Smooth muscle cell (in vitro differentiated cells): ENCODE results near the gene FMO2. TPM values are rescaled to one million over a fixed set of nuclear protein-coding genes. Genes with fewer than 3 reads are reported as not detected.

Experiments
- DNase-seq: peaks from one replicate; lab custom pipeline; 2025; ENCODE audit not compliant: unreplicated experiment; lab: John Stamatoyannopoulos, UW
- H2AFZ ChIP-seq: fragments of 200-600 bp; sonication (generic); 2 replicates; pipeline ENCODE4 v1.6.0; 2016; ENCODE audit warnings: antibody characterized with exemption, low read depth, mild to moderate bottlenecking
- H3F3A ChIP-seq: fragments of 200-600 bp; sonication (generic); 2 replicates; pipeline ENCODE4 v1.6.0; 2017; ENCODE audit warnings: antibody characterized with exemption, low read depth
- H3K27ac ChIP-seq: fragments of 200-600 bp; sonication (generic); 2 replicates; pipeline ENCODE4 v1.5.1; 2016; ENCODE audit warnings: low read depth, mild to moderate bottlenecking
- H3K27me3 ChIP-seq: fragments of 200-600 bp; sonication (generic); 2 replicates; pipeline ENCODE4 v1.6.1; 2016; ENCODE audit warnings: low read depth, mild to moderate bottlenecking
- H3K36me3 ChIP-seq: fragments of 200-600 bp; sonication (generic); 2 replicates; pipeline ENCODE4 v1.5.1; 2016; ENCODE audit warnings: low read depth
- H3K4me1 ChIP-seq: fragments of 200-600 bp; sonication (generic); 2 replicates; pipeline ENCODE4 v1.5.1; 2016; ENCODE audit warnings: low read depth
- H3K4me2 ChIP-seq: fragments of 200-600 bp; sonication (generic); 2 replicates; pipeline ENCODE4 v1.6.0; 2016; ENCODE audit warnings: mild to moderate bottlenecking
- H3K4me3 ChIP-seq: fragments of 200-600 bp; sonication (generic); 2 replicates; pipeline ENCODE4 v1.5.1; 2016; ENCODE audit warnings: mild to moderate bottlenecking
- H3K79me2 ChIP-seq: fragments of 200-600 bp; sonication (generic); 2 replicates; pipeline ENCODE4 v1.6.0; 2016; ENCODE audit warnings: low read depth, mild to moderate bottlenecking
- H3K9ac ChIP-seq: fragments of 200-600 bp; sonication (generic); 2 replicates; pipeline ENCODE4 v1.6.0; 2016; ENCODE audit warnings: low read depth
- H3K9me3 ChIP-seq: fragments of 200-600 bp; sonication (generic); replicated peaks from 2 replicates; pipeline ENCODE4 v1.5.1; 2016; ENCODE audit warnings: low read depth
- H4K20me1 ChIP-seq: fragments of 200-600 bp; sonication (generic); 2 replicates; pipeline ENCODE4 v1.6.0; 2016; ENCODE audit warnings: low read depth
- CTCF ChIP-seq: fragments of 200-600 bp; sonication (generic); IDR thresholded peaks from 2 replicates; pipeline ENCODE4 v1.5.1; 2017; ENCODE audit warnings: borderline replicate concordance, mild to moderate bottlenecking, antibody characterized with exemption; ENCODE audit not compliant: insufficient read depth, poor library complexity, severe bottlenecking
- WGBS: methylation state at CpG from one replicate; pipeline ENCODE4 v1.1.7; 2016; ENCODE audit warnings: low lambda C conversion rate; 5-methylcytosine and 5-hydroxymethylcytosine counted together
- polyA plus RNA-seq: library from polyadenylated mRNA; unstranded; fragments of >200 nt; fragmentation: Nextera tagmentation; extraction: Ambion mirVana; gene quantifications from 2 replicates; pipeline ENCODE4 v1.2.1, GENCODE V29; 2016
- total RNA-seq: library from RNA; depleted of rRNA; stranded (reverse); fragments of >200 nt; gene quantifications from 2 replicates; pipeline ENCODE4 v1.2.3, GENCODE V29; 2014

FMO2 gene
- total and polyA plus RNA-seq, 2 experiments from 2014 or later: not detected

GRCh38 chr1:171206978-171207355 lies 21.9 kb downstream of the FMO2 start:
- WGBS: 90% methylated on average over 1 of the region's 1 CpG
- no peak for TF ChIP-seq CTCF
- H3K27me3 ChIP-seq: no peaks in the 10 kb centered on the region
- H3K9ac ChIP-seq: no peak overlapping the region
- DNase-seq: no peak
- no peak overlapping the region for H3K4me3 ChIP-seq
- no peaks in the 10 kb centered on the region for H4K20me1 ChIP-seq
- H2AFZ ChIP-seq: no peak overlapping the region
- H3K4me2 ChIP-seq: no peak overlapping the region
- no peaks in the 10 kb centered on the region for H3K79me2 ChIP-seq
- H3F3A ChIP-seq: no peaks in the 10 kb centered on the region
- H3K9me3 ChIP-seq: no peaks in the 10 kb centered on the region
- peaks cover 31% of the 10 kb centered on the region for H3K4me1 ChIP-seq
- no peak overlapping the region for H3K27ac ChIP-seq
- no peaks in the 10 kb centered on the region for H3K36me3 ChIP-seq

DNA sequence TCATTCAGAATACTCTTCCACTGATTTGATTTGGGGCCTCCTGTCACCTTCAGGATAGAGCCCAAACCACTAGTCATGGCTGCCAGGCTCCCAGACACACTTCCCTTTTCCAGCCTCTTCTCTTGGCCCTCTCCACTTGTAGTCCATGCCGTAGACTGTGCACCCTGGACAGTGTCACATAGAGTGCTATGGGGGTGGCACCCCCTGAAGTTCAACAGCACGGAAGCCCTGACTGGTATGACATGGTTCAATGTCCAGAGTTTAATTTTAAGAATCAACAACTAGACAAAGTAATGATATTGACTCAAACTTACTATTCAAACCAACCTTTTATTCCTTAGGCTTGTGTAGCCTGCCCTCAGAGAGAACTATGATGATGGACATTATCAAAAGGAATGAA lies 22.3 kb downstream of the FMO2 start:
- Histone ChIP-seq H3F3A (no peaks in the 10 kb centered on the region), H3K9me3 (no peaks in the 10 kb centered on the region), H3K9ac (no peak overlapping the region), H3K27me3 (no peaks in the 10 kb centered on the region), H4K20me1 (no peaks in the 10 kb centered on the region), H3K4me1 (peaks cover 35% of the 10 kb centered on the region), H3K27ac (no peak overlapping the region), H3K4me3 (no peak overlapping the region), H3K36me3 (no peaks in the 10 kb centered on the region), H3K79me2 (no peaks in the 10 kb centered on the region), H3K4me2 (no peak overlapping the region), H2AFZ (no peak overlapping the region)
- no peak for DNase-seq
- no peak for TF ChIP-seq CTCF
- WGBS: 94% methylated on average over 2 of the region's 2 CpGs

DNA sequence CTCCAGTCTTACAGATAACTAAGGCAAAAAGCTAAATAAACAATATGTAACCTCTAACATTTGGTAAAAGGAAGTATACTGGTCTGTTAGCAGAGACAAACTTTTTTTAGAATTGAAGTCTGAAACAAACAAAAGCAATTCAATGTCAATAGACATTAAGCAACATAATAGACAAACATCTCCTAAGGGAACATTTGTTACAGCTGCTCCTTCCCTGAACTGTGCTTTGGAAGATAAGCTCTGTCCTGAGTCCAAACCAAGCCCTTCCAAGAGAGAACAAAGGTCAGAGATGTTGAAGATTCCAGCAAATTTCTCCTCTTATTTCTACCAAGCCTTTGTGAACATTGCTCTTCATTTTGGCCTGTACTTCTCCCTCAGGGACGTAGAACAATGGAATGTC lies 25.3 kb downstream of the FMO2 start:
- no peak overlapping the region for H3K9ac ChIP-seq
- DNase-seq: no peak
- H3K4me3 ChIP-seq: no peak overlapping the region
- no peak overlapping the region for H3K27ac ChIP-seq
- no peaks in the 10 kb centered on the region for H3K27me3 ChIP-seq
- no peaks in the 10 kb centered on the region for H4K20me1 ChIP-seq
- H3K4me1 ChIP-seq: peaks cover 46% of the 10 kb centered on the region
- no peak for TF ChIP-seq CTCF
- no peaks in the 10 kb centered on the region for H3F3A ChIP-seq
- WGBS: 50% methylated on average over 1 of the region's 1 CpG
- H3K4me2 ChIP-seq: no peak overlapping the region
- H3K9me3 ChIP-seq: no peaks in the 10 kb centered on the region
- H2AFZ ChIP-seq: no peak overlapping the region
- no peaks in the 10 kb centered on the region for H3K36me3 ChIP-seq
- H3K79me2 ChIP-seq: no peaks in the 10 kb centered on the region

GRCh38 chr1:171212607-171213351 lies 27.7 kb downstream of the FMO2 start:
- no peaks in the 10 kb centered on the region for H3F3A ChIP-seq
- 90% methylated on average over 3 of the region's 3 CpGs for WGBS
- no peaks in the 10 kb centered on the region for H3K27me3 ChIP-seq
- H3K79me2 ChIP-seq: no peaks in the 10 kb centered on the region
- no peak for TF ChIP-seq CTCF
- DNase-seq: no peak
- peaks cover 46% of the 10 kb centered on the region for H3K4me1 ChIP-seq
- no peak overlapping the region for H3K9ac ChIP-seq
- no peaks in the 10 kb centered on the region for H4K20me1 ChIP-seq
- H3K27ac ChIP-seq: no peak overlapping the region
- no peak overlapping the region for H3K4me3 ChIP-seq
- no peaks in the 10 kb centered on the region for H3K9me3 ChIP-seq
- H3K36me3 ChIP-seq: no peaks in the 10 kb centered on the region
- no peak overlapping the region for H3K4me2 ChIP-seq
- no peak overlapping the region for H2AFZ ChIP-seq
